Testis (tissue), 2 donors: ENCODE measurements around the gene DYTN.

Experiments
- CTCF ChIP-seq, 3 experiments: fragments of 450-650 bp in 2 of 3; fragments of 200-600 bp in 1 of 3; sonication (generic) in 1 of 3; IDR thresholded peaks; one replicate each; pipeline ENCODE4 v1.5.1; 2016 to 2019; ENCODE audit warnings: antibody characterized with exemption in 3 of 3, mild to moderate bottlenecking in 2 of 3, moderate library complexity in 1 of 3
- POLR2A ChIP-seq: fragments of 450-650 bp; IDR thresholded peaks from one replicate; pipeline ENCODE4 v1.6.1; 2017; ENCODE audit warnings: antibody characterized with exemption, mild to moderate bottlenecking, moderate library complexity

- TF ChIP-seq CTCF (IDR thresholded peaks at IDR 0.05) (peak in 1 of 3 experiments; percentile 18), POLR2A (no peak)
Measured at GRCh38 chr2:206765242-206766056, 47.3 kb upstream of the DYTN start, which contains the start of the genes FASTKD2 and MDH1B.
